Hindlimb muscle (tissue), 1 donor: ENCODE measurements around the gene RTN4RL2. TPM values are rescaled to one million over a fixed set of nuclear protein-coding genes. Genes with fewer than 3 reads are reported as not detected.
"Not testable (repeated sequence)": the region's sequence is repeated elsewhere in the genome, so short reads cannot be mapped to it uniquely, and the experiment has no call there.

Source experiments
- DNase-seq: peaks from one replicate; pipeline ENCODE4 v3.0.0-alpha.2; 2013
- polyA plus RNA-seq: library from polyadenylated mRNA; unstranded; fragments of 120-200 nt; gene quantifications from one replicate; pipeline ENCODE4 v1.2.1, GENCODE V29; 2013; ENCODE audit not compliant: insufficient read length

Gene RTN4RL2
- polyA plus RNA-seq, 1 donor: 47.3 TPM

DNA sequence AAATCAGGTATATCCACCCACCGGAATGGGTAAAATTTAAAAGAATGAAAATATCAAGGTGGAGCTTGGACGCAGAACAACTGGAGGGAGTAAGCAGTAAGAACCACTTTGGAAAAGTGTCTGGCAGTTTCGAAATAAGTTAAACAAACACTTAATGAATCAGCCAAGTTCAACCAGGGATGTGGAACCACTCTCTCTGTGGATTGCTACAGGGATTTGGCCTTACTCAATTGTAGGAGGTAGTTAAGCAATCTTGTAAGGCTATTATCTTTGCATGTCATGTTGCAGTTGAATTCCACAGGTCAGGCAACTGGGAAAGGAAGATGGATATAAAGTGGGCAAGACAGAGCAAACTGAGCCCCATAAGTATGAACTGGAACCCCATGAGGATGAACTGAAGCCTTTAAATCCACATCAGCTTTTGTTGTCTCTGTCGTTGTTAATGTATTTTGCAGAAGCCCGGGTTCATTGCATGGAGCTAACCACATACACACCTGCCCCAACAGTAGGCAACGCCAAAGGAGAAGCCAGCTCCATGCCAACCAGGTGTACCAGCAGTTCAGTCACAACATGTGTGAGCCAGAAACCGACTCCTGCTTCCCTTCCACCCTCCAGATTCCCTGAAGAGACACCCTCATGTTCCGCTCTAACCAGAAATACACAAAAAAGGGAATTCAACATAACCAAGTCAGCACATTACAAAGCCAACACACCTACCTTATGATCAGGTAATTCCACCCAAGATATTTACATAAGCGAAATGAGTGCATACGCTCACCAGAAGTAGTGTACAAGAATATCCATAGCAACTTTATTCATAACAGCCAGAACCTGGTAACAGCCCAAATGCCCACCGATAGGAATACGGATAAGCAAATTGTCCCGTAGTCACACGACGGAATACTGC lies 25.4 kb upstream of the RTN4RL2 start:
- no peak for DNase-seq

DNA sequence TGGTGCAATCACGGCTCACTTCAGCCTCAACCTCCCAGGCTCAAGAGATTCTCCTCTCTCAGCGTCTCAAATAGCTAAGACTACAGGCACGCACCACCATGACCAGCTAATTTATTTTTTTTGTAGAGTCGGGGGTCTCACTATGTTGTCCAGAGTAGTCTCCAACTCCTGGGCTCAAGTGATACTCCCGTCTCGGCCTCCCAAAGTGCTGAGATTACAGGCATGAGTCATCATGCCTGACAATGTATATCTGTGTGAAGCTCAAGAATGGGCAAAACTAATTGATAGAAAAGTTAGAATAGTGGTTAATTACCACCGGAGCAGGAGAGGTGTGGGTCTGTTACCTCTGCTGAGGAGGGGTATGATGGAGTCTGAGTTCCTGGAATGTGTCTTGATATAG lies 24.3 kb upstream of the RTN4RL2 start:
- DNase-seq: no peak

DNA sequence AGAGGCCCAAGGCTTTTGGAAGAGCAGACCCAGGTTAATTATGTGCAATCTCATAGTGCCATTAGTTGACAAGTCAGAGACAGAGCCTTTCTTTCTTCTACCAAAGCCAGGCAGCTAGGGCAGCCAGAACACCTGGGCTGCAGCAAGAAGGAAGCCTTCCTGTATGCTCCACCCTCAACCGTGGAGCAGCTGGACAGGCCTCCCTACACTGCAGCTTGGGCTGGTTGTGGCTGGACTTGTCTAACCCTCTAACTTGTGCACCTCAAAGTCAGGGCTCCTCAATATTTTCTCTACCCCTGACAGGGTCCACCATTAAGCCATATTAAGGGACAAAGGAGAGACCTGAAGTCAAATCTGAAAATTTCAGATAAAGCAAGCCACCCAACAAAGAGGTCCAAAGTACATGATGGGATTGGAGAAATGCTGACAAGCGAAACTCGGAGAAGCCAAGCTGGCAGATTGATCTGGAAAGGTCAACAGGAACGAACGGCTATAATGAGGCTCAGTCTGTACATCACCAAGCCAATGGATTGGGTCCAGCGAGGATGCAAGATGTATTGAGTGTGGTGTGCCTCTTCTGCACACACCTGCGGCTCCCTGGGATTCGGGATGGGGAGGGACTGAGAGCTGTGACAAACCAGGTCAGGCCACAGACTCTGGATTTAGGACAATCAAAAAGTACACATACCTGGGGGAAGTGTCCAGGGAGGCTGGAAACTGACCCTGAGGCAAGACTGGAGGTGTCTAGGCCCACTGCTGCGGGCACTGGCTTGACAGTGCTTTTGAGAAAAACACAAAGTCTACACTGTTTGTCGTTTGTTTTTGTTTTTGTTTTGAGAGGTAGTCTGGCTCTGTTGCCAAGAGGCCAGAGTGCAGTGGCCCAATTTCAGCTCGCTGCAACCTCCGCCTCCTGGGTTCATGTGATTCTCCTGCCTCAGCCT lies 21.7 kb upstream of the RTN4RL2 start:
- no peak for DNase-seq

DNA sequence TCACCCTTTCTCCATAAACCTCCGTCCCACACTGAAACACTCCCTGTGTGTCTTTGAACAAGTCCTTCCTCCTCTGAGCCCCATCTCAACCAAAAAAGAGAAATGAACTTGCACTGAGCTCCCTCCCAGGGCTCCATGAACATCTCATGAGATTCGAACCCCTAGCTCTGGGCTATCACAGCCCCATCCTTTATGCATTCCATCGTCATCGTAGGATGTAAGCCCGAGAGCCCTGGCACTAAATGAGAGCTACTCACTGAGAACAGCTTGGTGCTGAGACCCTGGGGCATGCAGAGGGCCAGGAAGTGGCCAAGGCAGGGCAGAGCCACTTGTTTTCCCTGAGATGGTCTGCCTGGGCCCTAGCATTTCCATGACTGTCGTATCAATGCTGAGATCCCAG lies 20.5 kb upstream of the RTN4RL2 start:
- DNase-seq: no peak

DNA sequence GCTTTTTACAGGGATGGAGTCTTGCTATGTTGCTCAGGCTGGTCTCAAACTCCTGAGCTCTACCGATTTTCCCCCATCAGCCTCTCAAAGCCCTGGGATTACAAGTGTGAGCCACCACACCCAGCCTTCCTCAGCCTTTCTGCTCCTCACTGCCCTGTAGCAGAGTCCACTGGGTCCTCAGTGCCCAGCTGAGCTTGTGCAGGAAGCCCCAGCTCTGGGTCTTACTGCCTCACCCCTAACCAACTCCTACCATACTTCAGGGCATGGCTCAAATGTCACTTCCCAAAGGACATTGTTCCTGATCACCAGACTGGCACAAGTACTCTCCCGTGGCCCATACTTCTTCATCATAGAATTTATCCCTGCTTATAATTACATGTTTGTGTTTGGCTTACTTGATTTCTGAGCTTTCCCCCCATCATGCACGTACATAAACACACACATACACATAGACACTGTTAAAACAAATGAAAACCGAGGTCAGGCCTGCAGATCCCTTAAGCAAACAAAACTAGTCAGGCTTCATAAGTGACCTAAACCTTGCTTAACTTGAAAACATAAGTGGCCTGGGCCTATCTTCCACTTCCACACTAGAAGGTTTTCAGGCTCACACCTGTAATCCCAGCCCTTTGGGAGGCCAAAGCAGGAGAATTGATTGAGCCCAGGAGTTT lies 19.4 kb upstream of the RTN4RL2 start:
- no peak for DNase-seq

DNA sequence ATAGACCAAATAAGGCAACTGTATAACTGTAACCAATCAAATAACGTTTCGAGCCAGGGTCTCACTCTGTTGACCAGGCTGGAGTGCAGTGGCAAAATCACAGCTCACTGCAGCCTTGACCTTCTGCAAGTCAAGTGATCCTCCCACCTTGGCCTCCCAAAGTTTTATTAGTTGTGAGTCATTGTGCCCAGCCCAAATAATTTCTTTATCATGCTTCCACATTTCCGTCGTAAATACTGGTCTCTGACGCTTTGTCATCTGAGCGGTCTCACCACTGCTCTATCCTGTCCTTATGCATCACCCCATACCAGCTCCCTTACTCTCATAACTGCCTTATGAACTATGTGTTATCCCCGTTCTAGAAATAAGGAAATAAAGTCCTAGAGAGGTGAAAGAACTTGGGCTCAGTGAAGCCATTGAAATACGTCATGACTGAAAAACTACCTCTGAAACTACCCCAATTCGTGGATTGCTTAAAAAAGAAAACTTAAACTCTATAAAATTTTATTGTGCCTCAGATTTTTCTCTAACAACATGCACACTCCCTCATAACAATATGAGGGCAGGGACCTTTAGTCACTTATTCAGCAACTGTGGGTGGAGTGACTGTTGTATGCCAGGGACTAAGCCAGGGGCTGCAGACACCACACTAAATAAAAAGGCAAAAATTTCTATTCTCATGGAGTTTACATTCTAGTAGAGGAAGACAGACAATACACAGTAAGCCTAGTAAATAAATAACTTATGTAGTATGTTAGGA lies 15.8 kb upstream of the RTN4RL2 start:
- DNase-seq: no peak

DNA sequence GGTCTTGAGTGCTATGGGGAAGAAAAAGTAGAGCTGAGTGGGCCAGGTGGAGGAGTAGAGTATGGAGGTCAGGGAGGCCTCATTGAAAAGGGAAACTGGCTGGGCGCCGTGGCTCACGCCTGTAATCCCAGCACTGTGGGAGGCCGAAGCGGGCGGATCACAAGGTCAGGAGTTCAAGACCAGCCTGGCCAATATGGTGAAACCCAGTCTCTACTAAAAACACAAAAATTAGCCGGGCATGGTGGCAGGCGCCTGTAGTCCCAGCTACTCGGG lies 15.3 kb upstream of the RTN4RL2 start:
- DNase-seq: not testable (repeated sequence)

DNA sequence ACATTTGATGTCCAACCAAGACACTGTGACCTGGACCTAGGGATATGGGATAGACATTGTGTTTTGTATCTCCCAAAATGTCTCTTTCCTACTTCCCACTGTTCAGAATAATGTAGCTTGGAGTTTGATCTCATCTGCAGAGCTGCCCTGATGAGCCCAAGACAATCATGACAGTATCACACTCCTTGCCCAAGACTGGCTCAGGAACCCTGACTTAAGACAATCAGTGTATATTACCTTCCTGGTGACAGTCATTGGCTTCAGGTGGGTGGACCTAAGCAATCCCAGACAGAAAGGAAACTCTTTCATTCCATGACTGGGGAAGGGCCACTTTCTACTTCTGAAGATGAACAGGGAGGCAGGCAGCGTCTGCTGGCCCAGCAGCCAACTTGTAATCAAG lies 14.3 kb upstream of the RTN4RL2 start:
- no peak for DNase-seq

DNA sequence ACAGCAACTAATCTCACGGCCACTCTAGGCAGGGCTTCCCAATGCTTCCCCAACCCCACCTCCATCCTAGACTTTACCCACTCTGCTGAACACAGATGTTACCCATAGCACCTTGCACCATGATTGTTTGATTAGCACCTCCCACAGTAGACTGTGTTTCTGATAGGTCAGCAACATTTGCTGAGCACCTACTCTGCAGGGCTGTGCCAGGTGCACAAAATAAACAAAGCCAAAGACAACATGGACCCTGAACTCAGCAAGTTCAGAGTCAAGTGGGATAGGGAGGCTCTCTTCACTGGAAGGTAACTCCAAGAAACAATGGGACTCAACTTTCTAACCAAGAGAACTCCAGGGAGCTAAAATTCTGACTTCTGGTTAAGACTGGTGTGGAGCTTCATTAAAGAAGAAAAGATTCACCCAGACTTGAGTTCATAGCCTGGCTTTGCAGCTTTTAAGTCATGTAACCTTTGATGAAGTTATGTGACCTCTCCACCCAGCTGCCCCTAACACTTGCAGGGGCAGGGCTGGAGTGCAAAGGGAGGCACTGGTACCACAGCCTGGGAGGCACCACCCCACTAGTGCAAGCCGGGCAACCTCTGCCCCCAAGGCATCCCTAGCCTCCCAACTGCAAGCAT lies 6.7 kb upstream of the RTN4RL2 start:
- no peak for DNase-seq

DNA sequence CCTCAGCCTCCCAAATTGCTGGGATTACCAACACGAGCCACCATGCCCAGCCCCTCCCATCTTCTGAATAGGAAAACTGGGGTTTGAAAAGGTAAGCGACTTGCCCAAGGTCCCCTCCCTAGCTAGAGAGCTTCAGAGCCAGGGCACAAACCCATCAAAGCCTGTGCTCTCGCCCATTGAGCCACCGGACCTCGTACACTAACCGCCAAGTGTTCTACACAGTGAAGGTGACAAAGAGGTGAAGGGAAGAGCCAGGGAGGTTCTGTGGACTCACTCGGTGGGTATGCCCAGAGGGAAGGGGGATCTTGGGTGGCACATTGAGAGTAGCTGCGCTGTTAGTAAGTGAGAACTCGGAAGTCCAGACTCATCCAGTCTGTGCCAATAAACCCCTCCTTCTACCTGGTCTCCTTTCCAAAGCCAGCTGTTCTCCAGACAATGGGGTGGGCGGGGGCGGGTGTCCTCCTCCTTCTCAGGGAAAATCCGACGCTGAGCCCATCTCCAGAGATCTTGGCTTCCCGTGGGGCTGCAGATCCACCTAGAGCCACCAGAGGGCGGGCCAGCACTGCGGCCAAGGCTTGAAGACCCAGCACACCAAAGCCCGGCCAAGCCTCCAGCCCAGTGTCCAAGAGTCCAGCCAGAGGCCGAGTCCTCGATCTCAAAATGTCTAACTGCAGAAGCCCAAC lies 3.2 kb upstream of the RTN4RL2 start:
- DNase-seq: peak; percentile 90

DNA sequence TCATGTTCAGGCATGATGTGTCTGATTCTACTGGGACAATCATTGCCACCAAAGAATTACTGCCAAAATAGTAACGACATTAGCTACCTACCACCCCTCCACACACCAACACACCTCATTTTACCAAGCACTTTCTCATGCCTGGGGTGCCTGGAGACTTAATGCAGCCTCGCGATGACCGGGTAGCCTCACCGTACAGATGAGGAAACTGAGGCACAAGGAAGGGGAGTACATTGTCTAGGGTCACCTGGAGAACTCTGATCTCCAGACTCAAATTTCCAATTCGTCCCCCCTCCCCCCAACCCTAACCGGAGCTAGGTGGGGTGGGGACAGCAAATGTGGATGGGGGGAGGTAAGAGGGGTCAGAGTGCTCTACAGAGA lies 2.7 kb upstream of the RTN4RL2 start:
- no peak for DNase-seq

DNA sequence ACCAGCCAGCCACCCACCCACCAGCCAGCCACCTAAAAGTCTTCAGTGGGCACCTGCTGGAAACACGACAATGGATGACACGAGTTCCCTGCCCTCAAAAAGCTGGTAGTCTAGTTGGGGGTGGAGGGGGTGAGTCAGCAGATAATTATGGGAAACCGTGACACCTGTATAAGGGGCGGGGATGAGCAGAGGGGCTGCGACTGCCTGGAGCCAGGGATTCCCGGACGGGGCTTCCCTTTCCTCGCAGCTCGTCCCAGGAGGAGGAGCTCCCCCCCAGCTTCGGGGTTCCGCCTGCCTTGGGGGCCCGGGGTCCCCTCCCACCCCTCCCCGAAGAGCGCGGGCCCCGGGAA lies 2.3 kb upstream of the RTN4RL2 start:
- no peak for DNase-seq

DNA sequence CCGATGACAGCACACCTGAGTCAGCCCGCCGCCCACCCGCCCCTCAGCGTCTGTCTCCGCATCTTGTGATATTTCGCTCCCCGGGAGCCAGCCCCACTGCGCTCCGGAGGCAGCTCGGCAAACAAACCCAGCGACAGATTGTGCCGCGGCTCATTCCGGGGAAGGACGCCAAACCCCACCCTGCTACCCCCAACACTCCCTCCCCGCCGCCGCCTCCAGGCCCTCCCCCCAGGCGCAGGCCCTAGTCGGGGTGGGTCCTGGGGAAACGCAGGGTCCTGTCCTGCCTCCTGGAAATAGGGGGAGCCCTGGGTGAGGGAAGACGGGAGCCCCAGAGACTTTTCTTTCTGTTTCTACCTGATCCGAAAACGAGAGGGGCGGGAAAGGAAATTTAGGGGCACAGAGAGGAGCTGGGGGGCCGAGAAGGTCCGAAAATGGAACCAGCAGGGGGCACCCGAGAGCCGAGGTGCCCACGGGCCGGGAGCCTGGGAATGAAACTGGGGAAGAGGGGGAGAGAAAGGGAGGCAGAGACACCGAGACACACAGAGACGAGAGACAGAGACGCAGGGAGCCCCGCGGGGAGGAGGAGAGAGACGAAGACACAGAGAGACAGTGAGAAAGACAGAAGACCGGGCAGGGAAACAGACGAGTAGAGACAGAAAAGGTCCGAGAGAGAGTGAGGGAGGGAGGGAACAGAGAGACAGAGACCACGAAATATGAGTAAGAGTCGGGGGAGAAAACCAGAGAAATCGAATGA lies 1.7 kb upstream of the RTN4RL2 start:
- DNase-seq: no peak

DNA sequence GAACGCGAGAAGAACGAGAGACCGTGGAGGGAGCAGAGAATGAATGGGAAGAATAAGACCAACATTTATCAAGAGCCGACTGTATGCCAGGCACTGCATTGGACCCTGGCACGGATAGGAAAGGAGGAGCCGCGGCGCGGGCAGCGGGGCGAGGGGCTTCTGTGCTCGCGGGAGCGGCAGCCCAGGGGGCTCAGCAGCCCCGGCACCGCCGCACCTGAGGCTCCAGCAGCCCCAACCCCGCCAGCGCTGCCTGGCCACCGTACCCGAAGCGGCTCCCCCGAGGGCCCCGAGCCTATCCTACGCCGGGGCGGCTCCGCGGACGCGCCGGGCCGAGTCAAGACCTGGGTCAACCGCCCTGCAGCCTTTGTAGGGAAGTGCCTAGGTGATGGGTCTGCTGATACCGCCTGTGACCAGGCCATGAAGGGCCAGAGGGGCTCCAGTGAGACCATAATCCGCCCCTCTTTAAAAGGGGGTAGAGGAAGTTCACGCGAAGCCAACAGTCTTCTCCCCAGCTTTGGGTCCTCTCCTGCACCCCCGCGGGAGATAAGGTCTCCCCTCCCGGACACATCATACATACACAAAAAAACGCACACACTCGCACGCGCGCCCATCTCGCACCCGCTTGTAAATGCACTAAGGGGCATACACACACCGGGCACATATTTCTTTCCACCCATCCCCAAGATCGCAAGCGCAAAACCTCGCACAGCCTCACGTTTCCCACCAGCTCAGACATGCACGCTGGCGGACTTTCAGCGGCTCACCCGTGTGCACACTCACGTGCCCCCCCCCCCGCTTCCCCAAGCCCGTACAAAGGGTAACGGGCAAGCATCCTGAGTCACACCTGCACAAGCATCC lies 935 bp upstream of the RTN4RL2 start:
- DNase-seq: no peak

DNA sequence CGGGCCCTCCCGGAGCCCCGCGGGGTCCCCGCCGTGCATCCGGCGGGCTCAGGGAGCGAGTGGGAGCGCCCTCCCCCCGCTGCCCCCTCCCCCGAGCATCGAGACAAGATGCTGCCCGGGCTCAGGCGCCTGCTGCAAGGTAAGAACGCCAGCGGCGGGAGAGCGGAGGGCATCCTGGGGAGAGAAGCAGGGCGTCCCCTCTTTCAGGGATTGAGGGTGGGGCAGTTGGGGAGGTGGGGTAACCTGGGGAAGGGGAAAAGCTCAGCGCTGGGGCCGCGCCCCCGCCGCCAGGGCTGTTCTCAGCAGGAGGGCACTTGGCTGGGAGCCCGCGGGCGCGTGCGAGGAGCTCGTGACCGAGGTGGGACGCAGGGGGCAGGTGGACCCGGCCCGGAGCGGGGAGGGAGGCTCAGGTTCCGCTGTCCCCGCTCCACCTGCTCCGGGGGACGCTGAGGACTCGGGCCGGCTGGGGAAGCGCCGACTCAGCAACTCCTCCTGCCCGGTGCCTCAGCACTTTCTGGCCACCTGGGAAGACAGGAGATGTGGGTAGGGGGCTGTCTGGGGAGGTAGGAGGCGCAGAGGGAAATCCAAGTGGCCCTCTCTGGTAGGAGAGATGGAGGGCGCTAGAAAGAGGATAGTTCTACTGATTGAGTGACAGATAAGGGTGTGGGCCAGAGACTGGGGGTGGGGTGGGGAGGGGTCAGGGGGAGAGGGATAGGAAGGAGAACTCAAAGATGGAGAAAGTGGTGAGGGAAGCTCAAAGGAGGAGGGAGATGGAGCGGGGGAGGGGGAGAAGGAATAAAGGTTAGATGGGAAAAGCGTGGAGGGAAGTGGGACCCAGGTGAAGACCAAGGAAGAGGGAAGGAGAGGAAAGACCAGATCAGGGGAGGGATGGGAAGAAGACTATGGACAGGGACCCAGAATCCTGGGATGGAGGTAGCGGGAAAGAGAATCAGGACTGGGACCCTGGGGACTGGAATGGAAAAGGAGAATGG lies 726 bp downstream of the RTN4RL2 start:
- no peak for DNase-seq

DNA sequence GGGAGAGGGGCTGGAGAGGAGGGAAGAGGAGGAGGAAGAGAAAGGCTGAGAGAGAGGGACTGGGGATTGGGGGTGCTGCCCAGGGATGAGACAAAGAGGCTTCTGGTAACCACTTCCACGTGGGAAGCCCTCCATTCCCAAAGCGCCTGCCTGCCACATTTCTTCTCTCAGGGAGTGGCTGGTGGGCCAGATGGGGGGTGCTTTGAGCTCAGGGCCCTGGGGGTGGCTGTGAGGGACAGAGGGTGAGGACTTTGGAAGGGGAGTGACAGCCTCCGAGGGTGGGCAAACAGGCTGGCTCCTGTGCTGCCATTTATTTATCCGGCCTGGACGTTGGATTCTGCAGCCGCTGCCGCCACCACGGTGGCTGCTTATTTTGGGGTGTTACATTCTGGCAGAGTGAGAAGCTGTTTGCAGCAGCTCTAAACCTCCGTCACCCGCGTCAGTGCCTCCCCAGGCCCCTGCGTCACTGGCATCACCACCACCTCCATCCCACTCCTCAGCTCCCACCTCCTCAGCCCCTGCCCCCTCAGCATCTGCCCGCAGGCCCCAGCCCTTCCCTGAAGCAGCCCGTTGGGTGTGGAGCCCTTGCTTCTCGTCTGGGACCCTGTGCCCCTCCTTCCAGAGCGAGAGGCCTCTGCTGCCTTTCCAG lies 1.6 kb downstream of the RTN4RL2 start:
- DNase-seq: no peak

DNA sequence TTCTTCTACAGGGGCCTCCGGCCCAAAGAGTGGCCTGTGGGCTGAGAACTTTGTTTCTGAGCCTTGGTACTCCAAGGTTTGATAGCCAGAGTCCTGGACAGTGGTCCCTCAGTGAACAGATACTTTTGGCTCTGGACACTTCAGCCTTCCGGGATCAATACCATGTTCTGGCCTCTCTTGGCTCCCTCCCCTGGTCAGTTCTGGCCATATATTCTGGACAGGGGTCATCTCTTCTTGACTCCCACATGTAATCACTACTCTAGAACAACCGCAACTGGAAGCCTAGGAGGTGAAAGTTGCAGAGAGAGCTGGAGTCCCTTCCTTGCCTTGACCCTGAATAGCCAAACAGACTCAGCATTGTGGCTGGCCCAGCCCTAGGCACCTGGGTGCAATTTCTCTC lies 2.3 kb downstream of the RTN4RL2 start:
- no peak for DNase-seq
